K562 (cell line): ENCODE measurements around the gene ZKSCAN5. TPM values are rescaled to one million over a fixed set of nuclear protein-coding genes. Genes with fewer than 3 reads are reported as not detected.

Experiments
- ARNT ChIP-seq, 2 experiments: fragments of 450-650 bp; IDR thresholded peaks; 2 replicates each; pipeline ENCODE4 v1.6.1; 2016; ENCODE audit warnings: mild to moderate bottlenecking in 1 of 2
- DPF2 ChIP-seq: fragments of 450-650 bp; IDR thresholded peaks from 2 replicates; pipeline ENCODE4 v1.6.1; 2016
- E2F1 ChIP-seq: sonication (generic); formaldehyde crosslinking; IDR thresholded peaks from 2 replicates; pipeline ENCODE4 v1.8.1; 2023; ENCODE audit warnings: mild to moderate bottlenecking, missing genetic modification reagents, moderate library complexity
- FOXP1 ChIP-seq: sonication (generic); formaldehyde crosslinking; IDR thresholded peaks from 2 replicates; pipeline ENCODE4 v1.8.0; 2022; ENCODE audit warnings: mild to moderate bottlenecking, missing genetic modification reagents
- GABPB2 ChIP-seq: fragments of 250-450 bp; sonication (Bioruptor Pico); conservative IDR thresholded peaks from 2 replicates; pipeline ENCODE4 v1.5.1; 2021; ENCODE audit warnings: mild to moderate bottlenecking
- HMG20B ChIP-seq: fragments of 250-450 bp; sonication (Bioruptor Pico); IDR thresholded peaks from 2 replicates; pipeline ENCODE4 v1.5.0; 2021; ENCODE audit warnings: mild to moderate bottlenecking
- MTF1 ChIP-seq: fragments of 250-450 bp; sonication (Bioruptor Pico); IDR thresholded peaks from 2 replicates; pipeline ENCODE4 v1.9.0; 2021; ENCODE audit warnings: moderate library complexity, mild to moderate bottlenecking, inconsistent platforms, borderline replicate concordance
- NCOA2 ChIP-seq, 2 experiments: fragments of 450-650 bp; IDR thresholded peaks; 2 replicates each; pipeline ENCODE4 v1.6.1; 2018; ENCODE audit warnings: mild to moderate bottlenecking in 2 of 2, moderate library complexity in 1 of 2; ENCODE audit not compliant: partially characterized antibody in 2 of 2
- NRF1 ChIP-seq, 2 experiments: fragments of 450-650 bp; IDR thresholded peaks in 1 of 2; conservative IDR thresholded peaks in 1 of 2; 2 replicates each; pipeline ENCODE4 v1.6.1; 2014; ENCODE audit warnings: mild to moderate bottlenecking in 2 of 2
- PHTF2 ChIP-seq: fragments of 250-450 bp; sonication (Bioruptor Pico); IDR thresholded peaks from 2 replicates; pipeline ENCODE4 v1.5.0; 2021; ENCODE audit warnings: mild to moderate bottlenecking
- POLR2H ChIP-seq: IDR thresholded peaks from 2 replicates; pipeline ENCODE4 v1.6.1; 2016; ENCODE audit warnings: missing genetic modification characterization, low read depth, mild to moderate bottlenecking, control low read depth, missing compliant biosample characterization, moderate library complexity
- PRPF4 ChIP-seq: fragments of 200-400 bp; formaldehyde crosslinking; IDR thresholded peaks from one replicate; pipeline ENCODE4 v1.6.1; 2017; ENCODE audit warnings: low read length, low read depth, mild to moderate bottlenecking; ENCODE audit not compliant: insufficient read depth, poor library complexity, severe bottlenecking
- SMARCB1 ChIP-seq: IDR thresholded peaks from 2 replicates; pipeline ENCODE4 v1.6.1; 2011; ENCODE audit warnings: improper control_type of control experiment, low read depth; ENCODE audit not compliant: insufficient read length
- STAT5B ChIP-seq: fragments of 250-450 bp; sonication (Bioruptor Pico); IDR thresholded peaks from 2 replicates; pipeline ENCODE4 v1.8.0; 2021; ENCODE audit warnings: mild to moderate bottlenecking, inconsistent platforms
- TCF7L2 ChIP-seq: fragments of 150-350 bp; IDR thresholded peaks from 2 replicates; pipeline ENCODE4 v1.6.1; 2016; ENCODE audit warnings: low read depth, mild to moderate bottlenecking, low read length, moderate library complexity
- ZBTB5 ChIP-seq: fragments of 450-650 bp; IDR thresholded peaks from 2 replicates; pipeline ENCODE4 v1.6.1; 2017; ENCODE audit warnings: antibody characterized with exemption
- ZC3H4 ChIP-seq: sonication (generic); formaldehyde crosslinking; IDR thresholded peaks from 2 replicates; pipeline ENCODE4 v1.9.0; 2021; ENCODE audit warnings: missing genetic modification reagents, borderline replicate concordance
- ZNF133 ChIP-seq: fragments of 250-450 bp; sonication (Bioruptor Pico); IDR thresholded peaks from 2 replicates; pipeline ENCODE4 v1.4.0; 2020; ENCODE audit warnings: mild to moderate bottlenecking
- ZNF512 ChIP-seq: IDR thresholded peaks from 2 replicates; pipeline ENCODE4 v1.6.1; 2016; ENCODE audit warnings: missing genetic modification characterization, missing compliant biosample characterization
- polyA plus RNA-seq, 8 experiments: library from polyadenylated mRNA; depleted of rRNA in 4 of 8; stranded (reverse) in 5 of 8; unstranded in 3 of 8; fragments of >200 nt; fragmentation: Nextera tagmentation in 2 of 8; fragmentation: Illumina TruSeq in 1 of 8; extraction: Ambion mirVana in 2 of 8; extraction: Trizol in 1 of 8; gene quantifications; 2 replicates each; pipeline versions ENCODE4 v1.2.1 to v1.2.3, GENCODE V29; 2011 to 2014; ENCODE audit warnings: inconsistent platforms in 1 of 8, missing spikeins in 1 of 8
- total RNA-seq, 7 experiments: library from RNA; depleted of rRNA in 6 of 7; stranded (reverse); fragments of >200 nt in 6 of 7; fragmentation: Illumina TruSeq in 2 of 7; extraction: Trizol in 2 of 7; gene quantifications; 2 replicates each; pipeline versions ENCODE4 v1.2.1 to v1.2.3, GENCODE V29; 2011 to 2021; ENCODE audit warnings: low replicate concordance in 1 of 7
- TF ChIP-seq, protein P1 (sequence below): sonication (generic); formaldehyde crosslinking; IDR thresholded peaks from 2 replicates; pipeline ENCODE4 v1.9.0; 2022; ENCODE audit warnings: mild to moderate bottlenecking, missing genetic modification reagents
- TF ChIP-seq, protein P2 (sequence below): fragments of 450-650 bp; formaldehyde crosslinking; IDR thresholded peaks from 2 replicates; pipeline ENCODE4 v1.4.0; 2020; ENCODE audit warnings: mild to moderate bottlenecking, moderate library complexity

ZKSCAN5 gene
- total and polyA plus RNA-seq, 9 of the 15 experiments (the other 6 are each of a cell fraction or from before 2014, with no cell fraction given), result 4.2 to 19.0 (median 15.0) TPM

GRCh38 chr7:99472561-99473314 is 31.7 kb upstream of the ZKSCAN5 start, which contains the start of gene ZNF789 (continued):
- TF ChIP-seq, protein P1, sequence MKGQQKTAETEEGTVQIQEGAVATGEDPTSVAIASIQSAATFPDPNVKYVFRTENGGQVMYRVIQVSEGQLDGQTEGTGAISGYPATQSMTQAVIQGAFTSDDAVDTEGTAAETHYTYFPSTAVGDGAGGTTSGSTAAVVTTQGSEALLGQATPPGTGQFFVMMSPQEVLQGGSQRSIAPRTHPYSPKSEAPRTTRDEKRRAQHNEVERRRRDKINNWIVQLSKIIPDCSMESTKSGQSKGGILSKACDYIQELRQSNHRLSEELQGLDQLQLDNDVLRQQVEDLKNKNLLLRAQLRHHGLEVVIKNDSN (CRISPR knock-in tag), result peak; percentile 99
- TF ChIP-seq HMG20B (CRISPR knock-in tag), result no peak
- TF ChIP-seq SMARCB1, result no peak
- TF ChIP-seq NRF1 (conservative IDR thresholded peaks at IDR 0.05 in 1 of 2, IDR thresholded peaks at IDR 0.05 in 1 of 2), result peak; percentile 90 to 91
- no peak for TF ChIP-seq ZC3H4
- no peak for TF ChIP-seq GABPB2
- TF ChIP-seq, protein P2, sequence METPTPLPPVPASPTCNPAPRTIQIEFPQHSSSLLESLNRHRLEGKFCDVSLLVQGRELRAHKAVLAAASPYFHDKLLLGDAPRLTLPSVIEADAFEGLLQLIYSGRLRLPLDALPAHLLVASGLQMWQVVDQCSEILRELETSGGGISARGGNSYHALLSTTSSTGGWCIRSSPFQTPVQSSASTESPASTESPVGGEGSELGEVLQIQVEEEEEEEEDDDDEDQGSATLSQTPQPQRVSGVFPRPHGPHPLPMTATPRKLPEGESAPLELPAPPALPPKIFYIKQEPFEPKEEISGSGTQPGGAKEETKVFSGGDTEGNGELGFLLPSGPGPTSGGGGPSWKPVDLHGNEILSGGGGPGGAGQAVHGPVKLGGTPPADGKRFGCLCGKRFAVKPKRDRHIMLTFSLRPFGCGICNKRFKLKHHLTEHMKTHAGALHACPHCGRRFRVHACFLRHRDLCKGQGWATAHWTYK (CRISPR knock-in tag), result peak; percentile 68; the same call in 1 of the 2 replicates
- no peak for TF ChIP-seq PHTF2 (CRISPR knock-in tag)
- no peak for TF ChIP-seq NCOA2 (IDR thresholded peaks at IDR 0.05; ENCODE audit: partially characterized antibody in 2 of 2)
- no peak for TF ChIP-seq MTF1 (CRISPR knock-in tag)
- TF ChIP-seq ZBTB5, result no peak
- TF ChIP-seq DPF2, result no peak
- 0 out of 2 replicates have a peak, but pooled peaks have one; percentile 62 for TF ChIP-seq ZNF133 (CRISPR knock-in tag)
- TF ChIP-seq E2F1 (CRISPR knock-in tag), result no peak; the same call in 1 of the 2 replicates
- TF ChIP-seq ZNF512 (tag), result no peak
- TF ChIP-seq TCF7L2, result no peak
- TF ChIP-seq FOXP1, result no peak
- TF ChIP-seq STAT5B, result no peak
- TF ChIP-seq POLR2H, result no peak; the same call in none of the 2 replicates
- TF ChIP-seq PRPF4, result no peak
- TF ChIP-seq ARNT (IDR thresholded peaks at IDR 0.05), result no peak; a peak in 2 of 4 replicates
